GM23338 (cell line): Measurements from ENCODE around the gene GLI1. TPM values are rescaled to one million over a fixed set of nuclear protein-coding genes. Genes with fewer than 3 reads are reported as not detected.
"Not testable (repeated sequence)": the region's sequence is repeated elsewhere in the genome, so short reads cannot be mapped to it uniquely, and the experiment has no call there.

ENCODE experiments used
- ATAC-seq: fragments of 200-7000 bp; cut with Tn5 transposase; 3 replicates; pipeline ENCODE4 v1.9.1; 2020
- DNase-seq: peaks from one replicate; pipeline ENCODE4 v3.0.0-alpha.2; 2015; ENCODE audit warnings: low spot score
- H2AFZ ChIP-seq: fragments of 200-600 bp; sonication (generic); 2 replicates; pipeline ENCODE4 v1.8.0; 2016; ENCODE audit warnings: antibody characterized with exemption, mild to moderate bottlenecking, moderate library complexity
- H3F3A ChIP-seq: fragments of 200-600 bp; sonication (generic); replicated peaks from 2 replicates; pipeline ENCODE4 v1.8.0; 2017; ENCODE audit warnings: antibody characterized with exemption, mixed run types, low read depth
- H3K27ac ChIP-seq: fragments of 200-600 bp; sonication (generic); 2 replicates; pipeline ENCODE4 v1.6.1; 2016; ENCODE audit warnings: low read depth
- H3K27me3 ChIP-seq: fragments of 200-600 bp; sonication (generic); 2 replicates; pipeline ENCODE4 v1.8.0; 2016; ENCODE audit warnings: mild to moderate bottlenecking, mixed run types, moderate library complexity; ENCODE audit not compliant: insufficient read depth
- H3K36me3 ChIP-seq: fragments of 200-600 bp; sonication (generic); 2 replicates; pipeline ENCODE4 v1.8.0; 2016; ENCODE audit warnings: mild to moderate bottlenecking; ENCODE audit not compliant: insufficient read depth
- H3K4me1 ChIP-seq: fragments of 200-600 bp; sonication (generic); 2 replicates; pipeline ENCODE4 v1.8.0; 2016; ENCODE audit warnings: mild to moderate bottlenecking, moderate library complexity; ENCODE audit not compliant: insufficient read depth
- H3K4me2 ChIP-seq: fragments of 200-600 bp; sonication (generic); 2 replicates; pipeline ENCODE4 v1.7.1; 2017; ENCODE audit warnings: mixed run types
- H3K4me3 ChIP-seq: fragments of 200-600 bp; sonication (generic); 2 replicates; pipeline ENCODE4 v1.6.1; 2016; ENCODE audit warnings: mixed run types
- H3K79me2 ChIP-seq: fragments of 200-600 bp; sonication (generic); replicated peaks from 2 replicates; pipeline ENCODE4 v1.8.0; 2017; ENCODE audit warnings: mild to moderate bottlenecking; ENCODE audit not compliant: insufficient read depth
- H3K9me2 ChIP-seq: fragments of 200-600 bp; sonication (generic); 2 replicates; pipeline ENCODE4 v1.8.0; 2017; ENCODE audit not compliant: insufficient read depth
- H4K20me1 ChIP-seq: fragments of 200-600 bp; sonication (generic); replicated peaks from 2 replicates; pipeline ENCODE4 v1.8.0; 2017; ENCODE audit warnings: mild to moderate bottlenecking; ENCODE audit not compliant: insufficient read depth
- H3K27ac Mint-ChIP-seq: 2 replicates; pipeline ENCODE4 v1.8.0; 2020; ENCODE audit warnings: inconsistent platforms, mild to moderate bottlenecking, moderate library complexity, mixed read lengths
- H3K27me3 Mint-ChIP-seq: 3 replicates; pipeline ENCODE4 v1.8.0; 2022; ENCODE audit warnings: low read depth, mild to moderate bottlenecking, moderate library complexity, mixed read lengths, inconsistent platforms; ENCODE audit not compliant: insufficient read depth, poor library complexity
- H3K36me3 Mint-ChIP-seq: 3 replicates; pipeline ENCODE4 v1.8.0; 2021; ENCODE audit warnings: low read depth, mild to moderate bottlenecking, inconsistent platforms, moderate library complexity, mixed read lengths
- H3K4me1 Mint-ChIP-seq: 3 replicates; pipeline ENCODE4 v1.8.0; 2020; ENCODE audit warnings: mild to moderate bottlenecking, inconsistent platforms, mixed read lengths
- H3K4me3 Mint-ChIP-seq: 3 replicates; pipeline ENCODE4 v1.8.0; 2021; ENCODE audit warnings: moderate library complexity, mild to moderate bottlenecking, inconsistent platforms, mixed read lengths
- H3K9me3 Mint-ChIP-seq: 3 replicates; pipeline ENCODE4 v1.8.0; 2020; ENCODE audit warnings: moderate library complexity, mild to moderate bottlenecking, inconsistent platforms, mixed read lengths
- EZH2 ChIP-seq: fragments of 200-600 bp; sonication (generic); IDR thresholded peaks from one replicate; pipeline ENCODE4 v1.8.0; 2017; ENCODE audit warnings: antibody characterized with exemption, mild to moderate bottlenecking, low read depth; ENCODE audit not compliant: unreplicated experiment
- EZH2phosphoT487 ChIP-seq: fragments of 200-600 bp; sonication (generic); IDR thresholded peaks from one replicate; pipeline ENCODE4 v1.8.1; 2018; ENCODE audit warnings: antibody characterized with exemption; ENCODE audit not compliant: unreplicated experiment
- JUNB ChIP-seq: IDR thresholded peaks from one replicate; pipeline ENCODE4 v1.6.1; 2016; ENCODE audit warnings: antibody characterized with exemption; ENCODE audit not compliant: unreplicated experiment
- NANOG ChIP-seq: IDR thresholded peaks from 2 replicates; pipeline ENCODE4 v1.6.1; 2016; ENCODE audit warnings: antibody characterized with exemption, borderline replicate concordance
- STAT1 ChIP-seq: IDR thresholded peaks from one replicate; pipeline ENCODE4 v1.6.1; 2016; ENCODE audit warnings: antibody characterized with exemption; ENCODE audit not compliant: unreplicated experiment
- ZNF331 ChIP-seq: fragments of 250-450 bp; sonication (Bioruptor Pico); IDR thresholded peaks from 2 replicates; pipeline ENCODE4 v1.5.0; 2020; ENCODE audit warnings: low read depth, mild to moderate bottlenecking, moderate library complexity
- polyA plus RNA-seq: library from polyadenylated mRNA; unstranded; fragments of >200 nt; fragmentation: Nextera tagmentation; extraction: Ambion mirVana; gene quantifications from 2 replicates; pipeline ENCODE4 v1.2.1, GENCODE V29; 2016
- total RNA-seq: library from RNA; depleted of rRNA; stranded (reverse); fragments of >200 nt; shearing (Covaris generic); gene quantifications from 2 replicates; pipeline ENCODE4 v1.2.3, GENCODE V29; 2014
- TF ChIP-seq, protein P1 (sequence below), 2 experiments: fragments of 200-600 bp in 1 of 2; sonication (generic) in 1 of 2; conservative IDR thresholded peaks; 2 replicates each; pipeline versions ENCODE4 v1.5.1 to v1.6.1; 2016 to 2017; ENCODE audit warnings: antibody characterized with exemption in 2 of 2, low read depth in 2 of 2, mild to moderate bottlenecking in 2 of 2, moderate library complexity in 1 of 2
- TF ChIP-seq, protein P2 (sequence below): IDR thresholded peaks from 2 replicates; pipeline ENCODE4 v1.6.1; 2016; ENCODE audit warnings: antibody characterized with exemption

Gene GLI1
- total and polyA plus RNA-seq, 2 experiments from 2014 or later = 5.6 to 18.1 TPM

- Histone ChIP-seq H3K4me1 (no peaks in the 10 kb centered on the region), H3K9me2 (no peaks in the 10 kb centered on the region), H4K20me1 (no peaks in the 10 kb centered on the region), H3K4me3 (no peak overlapping the region), H2AFZ (no peak overlapping the region), H3K27ac (no peak overlapping the region), H3K79me2 (no peaks in the 10 kb centered on the region), H3K27me3 (no peaks in the 10 kb centered on the region), H3K4me2 (no peak overlapping the region), H3K36me3 (no peaks in the 10 kb centered on the region), H3F3A (no peaks in the 10 kb centered on the region)
- no peak for ATAC-seq
- peaks cover 10% of the 10 kb centered on the region for H3K36me3 Mint-ChIP-seq
- no peak for DNase-seq
- H3K9me3 Mint-ChIP-seq = peaks cover 18% of the 10 kb centered on the region
- peaks cover 5% of the 10 kb centered on the region for H3K27me3 Mint-ChIP-seq
- no peak overlapping the region for H3K27ac Mint-ChIP-seq
- TF ChIP-seq, protein P1, sequence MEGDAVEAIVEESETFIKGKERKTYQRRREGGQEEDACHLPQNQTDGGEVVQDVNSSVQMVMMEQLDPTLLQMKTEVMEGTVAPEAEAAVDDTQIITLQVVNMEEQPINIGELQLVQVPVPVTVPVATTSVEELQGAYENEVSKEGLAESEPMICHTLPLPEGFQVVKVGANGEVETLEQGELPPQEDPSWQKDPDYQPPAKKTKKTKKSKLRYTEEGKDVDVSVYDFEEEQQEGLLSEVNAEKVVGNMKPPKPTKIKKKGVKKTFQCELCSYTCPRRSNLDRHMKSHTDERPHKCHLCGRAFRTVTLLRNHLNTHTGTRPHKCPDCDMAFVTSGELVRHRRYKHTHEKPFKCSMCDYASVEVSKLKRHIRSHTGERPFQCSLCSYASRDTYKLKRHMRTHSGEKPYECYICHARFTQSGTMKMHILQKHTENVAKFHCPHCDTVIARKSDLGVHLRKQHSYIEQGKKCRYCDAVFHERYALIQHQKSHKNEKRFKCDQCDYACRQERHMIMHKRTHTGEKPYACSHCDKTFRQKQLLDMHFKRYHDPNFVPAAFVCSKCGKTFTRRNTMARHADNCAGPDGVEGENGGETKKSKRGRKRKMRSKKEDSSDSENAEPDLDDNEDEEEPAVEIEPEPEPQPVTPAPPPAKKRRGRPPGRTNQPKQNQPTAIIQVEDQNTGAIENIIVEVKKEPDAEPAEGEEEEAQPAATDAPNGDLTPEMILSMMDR (conservative IDR thresholded peaks at IDR 0.05; ENCODE audit: low read depth in 2 of 2) = no peak
- TF ChIP-seq JUNB = no peak
- TF ChIP-seq ZNF331 (CRISPR knock-in tag) = no peak
- H3K4me3 Mint-ChIP-seq = no peak overlapping the region
- H3K4me1 Mint-ChIP-seq = no peaks in the 10 kb centered on the region
These were observed 17.6 kb upstream of the GLI1 start for GRCh38 chr12:57441846-57442427.

GRCh38 chr12:57444337-57444736, 15.2 kb upstream of the GLI1 start:
- peaks cover 12% of the 10 kb centered on the region for H3K36me3 Mint-ChIP-seq
- DNase-seq, H3K36me3 ChIP-seq: not testable (repeated sequence)

GRCh38 chr12:57444744-57445143, 14.8 kb upstream of the GLI1 start:
- DNase-seq (no peak), ATAC-seq (no peak)
- Mint-ChIP-seq H3K9me3 (peaks cover 18% of the 10 kb centered on the region), H3K4me1 (no peaks in the 10 kb centered on the region), H3K27me3 (peaks cover 9% of the 10 kb centered on the region), H3K36me3 (peaks cover 12% of the 10 kb centered on the region), H3K4me3 (no peak overlapping the region), H3K27ac (no peak overlapping the region)
- H3K4me1 ChIP-seq = no peaks in the 10 kb centered on the region
- no peaks in the 10 kb centered on the region for H3K27me3 ChIP-seq
- no peak overlapping the region for H3K4me3 ChIP-seq
- no peaks in the 10 kb centered on the region for H4K20me1 ChIP-seq
- no peak overlapping the region for H3K27ac ChIP-seq
- H2AFZ ChIP-seq = no peak overlapping the region
- H3K9me2 ChIP-seq = no peaks in the 10 kb centered on the region
- H3K79me2 ChIP-seq = no peaks in the 10 kb centered on the region
- no peaks in the 10 kb centered on the region for H3K36me3 ChIP-seq
- TF ChIP-seq, protein P2, sequence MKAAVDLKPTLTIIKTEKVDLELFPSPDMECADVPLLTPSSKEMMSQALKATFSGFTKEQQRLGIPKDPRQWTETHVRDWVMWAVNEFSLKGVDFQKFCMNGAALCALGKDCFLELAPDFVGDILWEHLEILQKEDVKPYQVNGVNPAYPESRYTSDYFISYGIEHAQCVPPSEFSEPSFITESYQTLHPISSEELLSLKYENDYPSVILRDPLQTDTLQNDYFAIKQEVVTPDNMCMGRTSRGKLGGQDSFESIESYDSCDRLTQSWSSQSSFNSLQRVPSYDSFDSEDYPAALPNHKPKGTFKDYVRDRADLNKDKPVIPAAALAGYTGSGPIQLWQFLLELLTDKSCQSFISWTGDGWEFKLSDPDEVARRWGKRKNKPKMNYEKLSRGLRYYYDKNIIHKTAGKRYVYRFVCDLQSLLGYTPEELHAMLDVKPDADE = no peak
- TF ChIP-seq EZH2phosphoT487 (no peak), ZNF331 (CRISPR knock-in tag) (no peak), STAT1 (no peak), EZH2 (no peak), JUNB (no peak), NANOG (no peak)
- no peak overlapping the region for H3K4me2 ChIP-seq
- no peaks in the 10 kb centered on the region for H3F3A ChIP-seq

More at GRCh38 chr12:57444337-57444736, 15.2 kb upstream of the GLI1 start:
- not testable (repeated sequence) for H4K20me1 ChIP-seq, H3K27ac ChIP-seq, H3K79me2 ChIP-seq, H3K9me2 ChIP-seq, H3K4me1 Mint-ChIP-seq, H2AFZ ChIP-seq, H3K4me2 ChIP-seq, H3K4me3 ChIP-seq, H3K27me3 Mint-ChIP-seq, H3F3A ChIP-seq, H3K4me3 Mint-ChIP-seq, ATAC-seq, H3K27ac Mint-ChIP-seq, H3K4me1 ChIP-seq, H3K27me3 ChIP-seq
- peaks cover 18% of the 10 kb centered on the region for H3K9me3 Mint-ChIP-seq
